ENCODE data around the gene FHOD3.

- TF ChIP-seq, protein P1, sequence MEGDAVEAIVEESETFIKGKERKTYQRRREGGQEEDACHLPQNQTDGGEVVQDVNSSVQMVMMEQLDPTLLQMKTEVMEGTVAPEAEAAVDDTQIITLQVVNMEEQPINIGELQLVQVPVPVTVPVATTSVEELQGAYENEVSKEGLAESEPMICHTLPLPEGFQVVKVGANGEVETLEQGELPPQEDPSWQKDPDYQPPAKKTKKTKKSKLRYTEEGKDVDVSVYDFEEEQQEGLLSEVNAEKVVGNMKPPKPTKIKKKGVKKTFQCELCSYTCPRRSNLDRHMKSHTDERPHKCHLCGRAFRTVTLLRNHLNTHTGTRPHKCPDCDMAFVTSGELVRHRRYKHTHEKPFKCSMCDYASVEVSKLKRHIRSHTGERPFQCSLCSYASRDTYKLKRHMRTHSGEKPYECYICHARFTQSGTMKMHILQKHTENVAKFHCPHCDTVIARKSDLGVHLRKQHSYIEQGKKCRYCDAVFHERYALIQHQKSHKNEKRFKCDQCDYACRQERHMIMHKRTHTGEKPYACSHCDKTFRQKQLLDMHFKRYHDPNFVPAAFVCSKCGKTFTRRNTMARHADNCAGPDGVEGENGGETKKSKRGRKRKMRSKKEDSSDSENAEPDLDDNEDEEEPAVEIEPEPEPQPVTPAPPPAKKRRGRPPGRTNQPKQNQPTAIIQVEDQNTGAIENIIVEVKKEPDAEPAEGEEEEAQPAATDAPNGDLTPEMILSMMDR (IDR thresholded peaks at IDR 0.05): no peak
- no peak for TF ChIP-seq POLR2A (IDR thresholded peaks at IDR 0.05)
- TF ChIP-seq POLR2AphosphoS5 (IDR thresholded peaks at IDR 0.05; ENCODE audit: insufficient read depth in 1 of 2, low read depth in 1 of 2): no peak
These were observed 180.3 kb downstream of the FHOD3 start for GRCh38 chr18:36477776-36478175.
